ENCODE measurements around the gene ZCCHC14. TPM values are rescaled to one million over a fixed set of nuclear protein-coding genes. Genes with fewer than 3 reads are reported as not detected.

Gene ZCCHC14
- total and polyA plus RNA-seq, 2 of the 13 experiments (the other 11 are each of a cell fraction or from before 2014, with no cell fraction given) = 12.4 to 12.5 TPM

- Histone ChIP-seq H3K27me3 (ENCODE audit: control insufficient read depth in 1 of 2, insufficient read depth in 2 of 2, low read length in 2 of 2) (no peaks in the 10 kb centered on the region), H3K27ac (ENCODE audit: extremely low read length, insufficient read depth, low read length) (no peak overlapping the region), H2AFZ (ENCODE audit: low read length) (no peak overlapping the region), H3K9me3 (ENCODE audit: low read length) (no peaks in the 10 kb centered on the region), H3K9ac (ENCODE audit: insufficient read depth, low read depth, low read length) (no peak overlapping the region), H3K4me1 (ENCODE audit: insufficient read depth, low read length) (peaks cover 62% of the 10 kb centered on the region), H3K4me2 (ENCODE audit: low read depth, low read length) (no peak overlapping the region), H3K36me3 (replicated peaks in 1 of 2; ENCODE audit: control insufficient read depth in 1 of 2, insufficient read depth in 2 of 2, low read length in 2 of 2) (peaks cover 3 to 13% of the 10 kb centered on the region in 2 experiments), H3K4me3 (replicated peaks in 1 of 3; ENCODE audit: insufficient read depth in 1 of 3, low read depth in 2 of 3, low read length in 3 of 3) (no peak overlapping the region), H4K20me1 (ENCODE audit: insufficient read depth, low read length) (peaks cover 39% of the 10 kb centered on the region), H3K79me2 (ENCODE audit: insufficient read depth, low read length) (peaks cover 83% of the 10 kb centered on the region)
- intact Hi-C loops (cut with micrococcal nuclease; ENCODE audit: unreplicated experiment) (loop anchor here (10.0 kb wide), 1 partner anchor 97 kb away; the partner anchor contains the start of gene FBXO31), in situ Hi-C loops (cut with HindIII; ENCODE audit: extremely low pct_ligation_motif_present, low pct_unique_long_range_greater_than_20kb) (no loop called here)
- BruUV-seq (replicated peaks) = no TSS peak
- no peak for ATAC-seq
- 98% methylated on average over 9 of the region's 9 CpGs for WGBS (ENCODE audit: low lambda C conversion rate)
- CTCF ChIA-PET (ENCODE audit: low intra/inter-chr PET ratio, low total read pairs) = no interaction called here
- no peak for DNase-seq (ENCODE audit: low spot score)
- no peak for FAIRE-seq
- POLR2A ChIA-PET = no interaction called here
- TF ChIP-seq BCL3 (CRISPR knock-in tag; IDR thresholded peaks at IDR 0.05) (no peak), ZNF883 (CRISPR knock-in tag; IDR thresholded peaks at IDR 0.05; ENCODE audit: not compliant biosample characterization) (no peak), PRDM15 (CRISPR knock-in tag; IDR thresholded peaks at IDR 0.05) (no peak), IRF9 (CRISPR knock-in tag; IDR thresholded peaks at IDR 0.05; ENCODE audit: borderline replicate concordance) (no peak), RAD21 (CRISPR knock-in tag; IDR thresholded peaks at IDR 0.05) (no peak), ATF1 (CRISPR knock-in tag; IDR thresholded peaks at IDR 0.05) (no peak), ZBTB44 (CRISPR knock-in tag; IDR thresholded peaks at IDR 0.05) (no peak), ATF4 (CRISPR knock-in tag; IDR thresholded peaks at IDR 0.05) (no peak), NFIC (IDR thresholded peaks at IDR 0.05; ENCODE audit: low read length) (no peak), YEATS2 (CRISPR knock-in tag; IDR thresholded peaks at IDR 0.05; ENCODE audit: borderline replicate concordance) (no peak), PLRG1 (conservative IDR thresholded peaks at IDR 0.05) (no peak), ZNF280D (CRISPR knock-in tag; IDR thresholded peaks at IDR 0.05) (no peak), FOSL1 (CRISPR knock-in tag; IDR thresholded peaks at IDR 0.05; ENCODE audit: borderline replicate concordance) (no peak)
Measured at GRCh38 chr16:87482266-87482665, 10.6 kb downstream of the ZCCHC14 start.

Data from HepG2 (cell line).